K562 (cell line): ENCODE measurements around the gene ANKRD23. TPM values are rescaled to one million over a fixed set of nuclear protein-coding genes. Genes with fewer than 3 reads are reported as not detected.
A peak's percentile ranks its signal among the peaks of the same experiment; 100 is the strongest.

Source experiments
- ATF1 ChIP-seq, 2 experiments: fragments of 450-650 bp in 1 of 2; IDR thresholded peaks; 2 replicates each; pipeline ENCODE4 v1.6.1; 2016; ENCODE audit warnings: missing compliant biosample characterization in 1 of 2, missing genetic modification characterization in 1 of 2
- ATF7 ChIP-seq: fragments of 450-650 bp; IDR thresholded peaks from 2 replicates; pipeline ENCODE4 v1.7.1; 2014; ENCODE audit warnings: mild to moderate bottlenecking, moderate library complexity
- CHD1 ChIP-seq: fragments of 200-600 bp; sonication (generic); IDR thresholded peaks from one replicate; pipeline ENCODE4 v1.6.1; 2012; ENCODE audit warnings: mild to moderate bottlenecking, moderate library complexity, low read length, inconsistent platforms
- DPF2 ChIP-seq: fragments of 450-650 bp; IDR thresholded peaks from 2 replicates; pipeline ENCODE4 v1.6.1; 2016
- E2F1 ChIP-seq: sonication (generic); formaldehyde crosslinking; IDR thresholded peaks from 2 replicates; pipeline ENCODE4 v1.8.1; 2023; ENCODE audit warnings: mild to moderate bottlenecking, missing genetic modification reagents, moderate library complexity
- ETV5 ChIP-seq: sonication (generic); formaldehyde crosslinking; IDR thresholded peaks from 2 replicates; pipeline ENCODE4 v1.4.0; 2020; ENCODE audit warnings: low read depth, mild to moderate bottlenecking, missing genetic modification reagents
- EZH2 ChIP-seq: IDR thresholded peaks from 2 replicates; pipeline ENCODE4 v1.6.1; 2012; ENCODE audit warnings: low read depth, mild to moderate bottlenecking, inconsistent platforms, low read length, borderline replicate concordance
- GMEB1 ChIP-seq: fragments of 250-450 bp; sonication (Bioruptor Pico); IDR thresholded peaks from 2 replicates; pipeline ENCODE4 v1.4.0; 2020; ENCODE audit warnings: mild to moderate bottlenecking
- HDGF ChIP-seq: fragments of 450-650 bp; IDR thresholded peaks from 2 replicates; pipeline ENCODE4 v1.6.1; 2016
- MAFF ChIP-seq: IDR thresholded peaks from 2 replicates; pipeline ENCODE4 v1.6.1; 2012; ENCODE audit warnings: low read length, improper control_type of control experiment
- MECOM ChIP-seq: fragments of 250-450 bp; sonication (Bioruptor Pico); IDR thresholded peaks from 2 replicates; pipeline ENCODE4 v1.8.0; 2022; ENCODE audit warnings: inconsistent platforms
- NFE2 ChIP-seq: IDR thresholded peaks from 2 replicates; pipeline ENCODE4 v1.6.1; 2014; ENCODE audit warnings: antibody characterized with exemption, low read depth
- PBX2 ChIP-seq, 2 experiments: IDR thresholded peaks in 1 of 2; conservative IDR thresholded peaks in 1 of 2; 2 replicates each; pipeline ENCODE4 v1.6.1; 2016; ENCODE audit warnings: low read depth in 2 of 2, mild to moderate bottlenecking in 1 of 2, missing compliant biosample characterization in 1 of 2, missing genetic modification characterization in 1 of 2, moderate library complexity in 1 of 2
- POLR2B ChIP-seq: fragments of 450-650 bp; IDR thresholded peaks from 2 replicates; pipeline ENCODE4 v1.6.1; 2018; ENCODE audit warnings: low read depth; ENCODE audit not compliant: partially characterized antibody
- PTTG1 ChIP-seq: fragments of 450-650 bp; IDR thresholded peaks from 2 replicates; pipeline ENCODE4 v1.6.1; 2016; ENCODE audit warnings: low read depth, mild to moderate bottlenecking, missing genetic modification characterization, missing compliant biosample characterization
- RBM39 ChIP-seq: fragments of 200-400 bp; formaldehyde crosslinking; optimal IDR thresholded peaks from 2 replicates; pipeline ENCODE3; 2018; ENCODE audit warnings: low read depth, low read length
- RCOR1 ChIP-seq, 2 experiments: IDR thresholded peaks; 2 replicates each; pipeline ENCODE4 v1.6.1; 2012; ENCODE audit warnings: low read depth in 2 of 2, low read length in 2 of 2, borderline replicate concordance in 1 of 2, improper control_type of control experiment in 1 of 2
- SLC30A9 ChIP-seq: fragments of 250-450 bp; sonication (Bioruptor Pico); IDR thresholded peaks from 2 replicates; pipeline ENCODE4 v1.8.0; 2022; ENCODE audit warnings: mild to moderate bottlenecking, moderate library complexity
- SRSF1 ChIP-seq: fragments of 200-400 bp; formaldehyde crosslinking; IDR thresholded peaks from 2 replicates; pipeline ENCODE4 v1.6.1; 2017; ENCODE audit warnings: mild to moderate bottlenecking, low read depth, low read length, moderate library complexity
- ZBED1 ChIP-seq: IDR thresholded peaks from 2 replicates; pipeline ENCODE4 v1.6.1; 2014
- ZNF449 ChIP-seq: fragments of 250-450 bp; sonication (Bioruptor Pico); IDR thresholded peaks from 2 replicates; pipeline ENCODE4 v1.8.0; 2022; ENCODE audit warnings: moderate library complexity, mild to moderate bottlenecking, inconsistent platforms
- ZNF766 ChIP-seq: fragments of 200-800 bp; sonication (Bioruptor generic); conservative IDR thresholded peaks from 2 replicates; pipeline ENCODE4 v1.6.1; 2016; ENCODE audit warnings: missing genetic modification characterization, missing compliant biosample characterization
- polyA plus RNA-seq, 8 experiments: library from polyadenylated mRNA; depleted of rRNA in 4 of 8; stranded (reverse) in 5 of 8; unstranded in 3 of 8; fragments of >200 nt; fragmentation: Nextera tagmentation in 2 of 8; fragmentation: Illumina TruSeq in 1 of 8; extraction: Ambion mirVana in 2 of 8; extraction: Trizol in 1 of 8; gene quantifications; 2 replicates each; pipeline versions ENCODE4 v1.2.1 to v1.2.3, GENCODE V29; 2011 to 2014; ENCODE audit warnings: inconsistent platforms in 1 of 8, missing spikeins in 1 of 8
- total RNA-seq, 7 experiments: library from RNA; depleted of rRNA in 6 of 7; stranded (reverse); fragments of >200 nt in 6 of 7; fragmentation: Illumina TruSeq in 2 of 7; extraction: Trizol in 2 of 7; gene quantifications; 2 replicates each; pipeline versions ENCODE4 v1.2.1 to v1.2.3, GENCODE V29; 2011 to 2021; ENCODE audit warnings: low replicate concordance in 1 of 7

Gene ANKRD23
- total and polyA plus RNA-seq, 9 of the 15 experiments (the other 6 are each of a cell fraction or from before 2014, with no cell fraction given), result 0.32 to 4.8 (median 2.8) TPM

GRCh38 chr2:96870626-96871255, 26.9 kb upstream of the ANKRD23 start (continued):
- no peak for TF ChIP-seq SRSF1
- TF ChIP-seq ATF1 (CRISPR knock-in tag; IDR thresholded peaks at IDR 0.05), result no peak
- peak; percentile 17; the same call in 1 of the 2 replicates for TF ChIP-seq ATF1 (tag; IDR thresholded peaks at IDR 0.05)
- TF ChIP-seq DPF2, result peak; percentile 45
- peak; percentile 23 for TF ChIP-seq RBM39
- TF ChIP-seq E2F1 (CRISPR knock-in tag), result no peak
- 0 out of 2 replicates have a peak, but pooled peaks have one; percentile 1 for TF ChIP-seq ZNF766 (CRISPR knock-in tag)
- TF ChIP-seq PTTG1, result no peak
- TF ChIP-seq MECOM, result no peak
- TF ChIP-seq CHD1, result peak; percentile 31
- no peak for TF ChIP-seq SLC30A9 (CRISPR knock-in tag)
- no peak for TF ChIP-seq POLR2B
- 0 out of 2 replicates have a peak, but pooled peaks have one; percentile 38 for TF ChIP-seq ETV5 (CRISPR knock-in tag)
- no peak for TF ChIP-seq GMEB1 (CRISPR knock-in tag)
- TF ChIP-seq ZBED1, result 0 out of 2 replicates have a peak, but pooled peaks have one; percentile 29
- peak; percentile 79 for TF ChIP-seq MAFF
- TF ChIP-seq ATF7, result 0 out of 2 replicates have a peak, but pooled peaks have one; percentile 27
- TF ChIP-seq HDGF, result peak; percentile 51; the same call in 1 of the 2 replicates
- TF ChIP-seq NFE2, result peak; percentile 60
- no peak for TF ChIP-seq EZH2
- no peak; a peak in 1 of 4 replicates for TF ChIP-seq RCOR1 (IDR thresholded peaks at IDR 0.05; ENCODE audit: borderline replicate concordance in 1 of 2, low read depth in 2 of 2, low read length in 2 of 2)
- no peak for TF ChIP-seq PBX2 (CRISPR knock-in tag; IDR thresholded peaks at IDR 0.05; ENCODE audit: low read depth)
- peak; percentile 89 for TF ChIP-seq PBX2 (tag; conservative IDR thresholded peaks at IDR 0.05; ENCODE audit: low read depth)
- TF ChIP-seq ZNF449 (CRISPR knock-in tag), result no peak
